GM18517 (cell line): ENCODE results near the gene VDAC2.
"Not testable (repeated sequence)": the region's sequence is repeated elsewhere in the genome, so short reads cannot be mapped to it uniquely, and the experiment has no call there.

ENCODE experiments used
- ATAC-seq: cut with Tn5 transposase; IDR thresholded peaks from one replicate; pipeline ENCODE4 v1.9.1; 2021; ENCODE audit warnings: mild to moderate bottlenecking, moderate library complexity; ENCODE audit not compliant: unreplicated experiment

The VDAC2 gene, protein sequence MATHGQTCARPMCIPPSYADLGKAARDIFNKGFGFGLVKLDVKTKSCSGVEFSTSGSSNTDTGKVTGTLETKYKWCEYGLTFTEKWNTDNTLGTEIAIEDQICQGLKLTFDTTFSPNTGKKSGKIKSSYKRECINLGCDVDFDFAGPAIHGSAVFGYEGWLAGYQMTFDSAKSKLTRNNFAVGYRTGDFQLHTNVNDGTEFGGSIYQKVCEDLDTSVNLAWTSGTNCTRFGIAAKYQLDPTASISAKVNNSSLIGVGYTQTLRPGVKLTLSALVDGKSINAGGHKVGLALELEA

DNA sequence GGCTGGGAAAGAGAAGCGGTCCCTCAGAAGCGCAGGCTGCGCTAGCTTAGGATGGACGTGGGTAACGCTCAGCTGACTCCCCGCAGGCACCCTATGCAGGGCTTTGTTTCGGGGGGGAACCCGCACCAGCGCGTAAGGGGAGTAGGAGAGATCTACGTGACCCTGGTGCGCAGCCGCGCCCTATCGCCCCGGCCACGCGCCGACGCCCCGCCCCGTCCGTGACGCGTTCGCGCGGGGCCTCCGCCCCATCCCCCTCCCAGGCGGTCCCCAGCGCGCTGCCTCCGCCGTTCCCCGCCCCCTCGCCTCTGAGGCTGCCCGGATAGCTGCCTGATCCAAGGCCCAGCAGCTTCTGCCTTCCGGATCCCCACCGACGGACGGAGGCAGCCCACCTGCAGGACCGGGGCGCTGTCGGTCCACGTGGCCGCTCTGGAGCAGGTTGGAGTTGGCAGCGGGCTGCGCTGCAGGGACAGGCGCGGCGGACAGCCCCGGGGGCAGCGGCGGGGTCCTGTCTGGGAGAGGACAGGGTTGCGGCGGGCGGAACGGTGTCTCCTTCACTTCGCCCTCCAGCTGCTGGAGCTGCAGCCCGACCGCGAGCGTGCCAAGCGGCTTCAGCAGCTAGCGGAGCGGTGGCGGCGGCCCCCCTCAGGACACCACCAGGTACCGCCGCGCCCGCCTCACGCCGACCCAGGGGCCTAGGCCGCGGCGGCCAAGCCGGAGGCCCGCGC is at the start of gene VDAC2:
VDAC2 (plus strand) TSS at position 515 of the 725 bp plus-strand sequence. CDS start 363 bp downstream, outside the sequence.
- ATAC-seq = peak; percentile 77

DNA sequence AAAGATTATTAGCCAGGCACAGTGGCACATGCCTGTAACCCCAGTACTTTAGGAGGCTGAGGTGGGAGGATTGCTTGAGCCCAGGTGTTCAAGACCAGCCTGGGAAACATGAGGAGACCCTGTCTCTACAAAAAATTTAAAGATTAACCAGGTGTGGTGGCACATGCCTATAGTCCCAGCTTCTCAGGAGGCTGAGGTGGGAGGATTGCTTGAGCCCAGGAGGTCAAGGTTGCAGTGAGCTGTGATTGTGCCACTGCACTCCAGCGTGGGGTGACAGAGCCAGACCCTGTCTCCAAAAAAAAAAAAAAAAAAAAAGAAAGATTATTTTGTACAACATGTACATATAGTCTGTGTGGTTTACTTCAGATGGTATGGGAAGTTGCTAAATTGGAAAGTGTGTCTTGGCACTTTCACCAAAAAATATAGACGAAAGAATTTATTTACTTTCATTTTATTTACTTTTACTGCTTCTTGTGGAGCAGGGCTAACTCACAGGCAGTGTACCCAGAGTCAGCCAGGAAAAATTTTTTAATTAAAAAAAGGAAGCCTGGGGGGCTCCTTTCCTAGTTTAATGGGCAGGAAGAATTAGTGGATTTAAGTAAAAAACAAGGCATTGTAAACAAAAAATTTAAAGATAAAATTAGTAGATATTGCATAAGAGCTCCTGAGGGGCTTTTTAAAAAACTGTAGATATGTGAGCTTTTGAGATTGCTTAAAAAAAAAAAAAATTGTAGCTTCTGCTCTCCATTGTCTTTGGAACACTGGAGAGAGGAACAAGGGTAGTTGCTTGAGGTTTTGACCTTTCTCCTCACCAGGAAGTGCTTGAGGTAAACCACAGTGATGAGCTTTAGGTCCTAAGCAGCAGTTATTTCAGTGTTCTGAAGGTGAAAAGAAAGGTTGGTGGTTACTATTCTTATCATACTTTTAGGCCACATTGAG is 44.6 kb upstream of the VDAC2 start:
- ATAC-seq = peak; percentile 73

DNA sequence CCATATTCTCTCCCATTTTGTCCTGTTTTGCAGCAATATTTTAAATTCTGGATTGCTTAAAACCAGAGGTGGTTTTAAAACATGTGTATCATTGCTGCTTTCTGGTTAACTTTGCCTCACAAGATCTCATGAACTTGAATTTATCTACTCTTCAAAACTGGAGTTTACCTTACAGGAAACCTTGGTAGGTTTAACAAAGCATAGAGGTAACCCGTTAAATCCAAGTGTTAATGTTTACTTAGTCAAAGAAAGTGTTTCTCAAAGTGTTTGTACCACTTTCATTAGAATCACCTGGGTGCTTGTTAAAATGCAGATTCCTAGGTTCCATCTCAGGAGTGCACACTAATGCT is 44.0 kb upstream of the VDAC2 start:
- peak; percentile 6 for ATAC-seq

DNA sequence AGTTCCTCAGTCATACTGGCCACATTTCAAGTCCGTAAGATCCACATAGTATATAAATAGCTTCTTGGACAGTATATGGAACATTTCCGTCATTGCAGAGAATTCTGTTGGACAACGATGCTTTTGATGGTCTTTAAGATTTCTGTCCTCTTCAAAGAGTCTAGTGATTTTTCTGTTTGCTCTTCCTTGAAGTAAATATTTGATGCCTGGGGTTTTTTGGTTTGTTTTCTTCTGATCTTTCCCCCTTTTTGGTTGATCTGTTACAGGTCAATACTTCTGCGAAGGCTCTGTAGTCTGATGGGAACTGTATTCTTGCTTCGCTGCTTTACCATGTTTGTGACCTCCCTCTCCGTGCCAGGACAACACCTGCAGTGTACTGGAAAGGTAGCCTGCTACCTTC is 42.3 kb upstream of the VDAC2 start:
- ATAC-seq = no peak

DNA sequence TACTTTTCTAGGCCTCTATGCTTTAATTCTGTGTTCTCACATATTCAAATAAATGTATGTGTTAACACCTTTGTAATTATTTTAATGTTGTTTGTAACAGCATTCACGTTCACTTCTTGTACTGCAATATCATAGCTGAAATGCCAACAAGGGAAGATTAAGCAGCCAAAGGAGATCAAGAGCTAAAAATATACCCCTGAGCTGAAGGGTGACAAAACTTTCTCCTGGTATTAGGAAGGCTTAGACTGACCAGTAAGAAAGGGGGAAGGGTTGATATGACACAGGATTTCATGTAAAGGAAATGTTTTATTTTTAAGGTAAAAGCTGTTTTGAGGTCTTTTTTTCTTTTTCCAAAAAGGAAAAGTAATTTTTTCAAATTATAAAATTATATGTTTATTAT is 40.4 kb upstream of the VDAC2 start:
- no peak for ATAC-seq

DNA sequence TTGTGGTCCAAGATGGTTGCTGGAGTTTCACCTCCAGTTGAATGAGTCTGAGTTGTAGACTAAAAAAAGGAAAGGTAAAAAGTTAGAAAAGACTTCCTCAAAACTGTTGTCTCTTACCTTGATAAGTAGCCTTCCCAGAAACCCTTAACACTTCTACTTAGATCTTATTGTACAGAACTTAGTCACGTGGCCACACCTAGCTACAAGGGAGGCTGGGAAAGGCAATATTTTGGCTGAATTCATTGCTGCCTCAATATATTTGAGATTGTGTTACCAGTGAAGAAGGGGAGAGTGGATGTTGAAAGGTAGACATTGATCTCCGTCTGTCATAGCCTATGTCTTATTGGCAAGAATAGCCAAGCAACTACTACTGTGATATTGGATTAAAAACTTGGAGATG is 35.5 kb upstream of the VDAC2 start:
- ATAC-seq = no peak

DNA sequence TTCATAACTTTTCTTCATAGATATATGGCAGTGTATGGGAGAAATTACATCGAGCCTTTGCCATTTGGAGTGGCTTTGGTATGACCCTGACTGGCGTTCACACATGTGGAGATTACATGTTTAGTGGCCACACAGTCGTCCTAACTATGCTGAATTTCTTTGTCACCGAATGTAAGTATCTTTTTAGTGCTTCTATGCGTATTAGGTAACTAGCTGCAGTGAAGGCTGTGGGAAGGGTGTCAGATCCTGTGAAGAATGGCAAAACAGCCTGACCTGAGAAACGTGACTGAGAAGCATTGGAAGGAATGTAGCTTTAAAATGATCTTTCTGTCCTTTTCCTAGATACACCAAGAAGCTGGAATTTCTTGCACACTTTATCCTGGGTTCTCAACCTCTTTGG is 34.5 kb upstream of the VDAC2 start:
- no peak for ATAC-seq

DNA sequence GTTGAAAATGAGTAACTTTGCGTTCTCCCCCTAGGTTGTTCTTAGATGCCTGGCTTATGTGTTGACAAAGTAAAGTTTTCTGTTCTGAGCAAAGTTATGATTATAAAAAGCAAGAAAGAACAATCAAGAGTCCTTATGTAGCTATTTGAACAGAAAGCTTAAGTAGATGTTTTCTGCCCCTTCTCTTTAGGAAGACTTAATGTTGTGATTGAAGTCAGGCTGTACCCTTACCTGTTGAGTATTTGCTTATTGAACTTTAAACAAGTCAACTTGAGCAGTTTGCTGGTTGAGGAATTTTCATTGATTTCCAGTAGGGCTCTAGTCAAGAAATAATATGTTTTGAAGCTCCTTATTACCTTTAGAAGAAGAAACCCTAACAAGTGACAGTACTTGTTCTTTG is 33.9 kb upstream of the VDAC2 start:
- ATAC-seq = no peak

DNA sequence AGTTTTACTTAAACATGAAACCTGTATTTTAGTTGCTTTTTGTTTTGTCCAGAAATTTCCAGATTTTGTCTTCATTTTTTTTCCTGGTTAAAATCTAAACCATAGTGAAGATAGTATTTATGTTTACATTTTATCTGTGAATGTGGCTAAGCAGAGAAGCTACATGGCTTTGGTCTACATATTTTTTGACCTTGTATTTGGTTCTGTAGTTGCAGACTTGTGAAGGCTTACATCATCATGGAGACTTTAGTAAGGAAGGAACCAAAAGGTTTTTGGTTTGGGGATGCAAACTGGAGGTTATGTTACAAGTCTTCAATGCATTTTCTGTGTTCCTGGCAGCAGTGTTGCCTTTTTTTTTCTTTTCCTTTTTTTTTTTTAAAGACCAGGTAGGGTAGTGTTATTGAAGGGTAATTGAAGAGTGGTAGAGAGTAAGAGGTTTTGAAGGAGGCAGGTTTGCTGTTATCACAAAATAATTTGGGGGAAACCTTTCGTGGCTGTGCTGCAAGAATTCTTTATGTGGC is 30.9 kb upstream of the VDAC2 start:
- ATAC-seq = no peak

DNA sequence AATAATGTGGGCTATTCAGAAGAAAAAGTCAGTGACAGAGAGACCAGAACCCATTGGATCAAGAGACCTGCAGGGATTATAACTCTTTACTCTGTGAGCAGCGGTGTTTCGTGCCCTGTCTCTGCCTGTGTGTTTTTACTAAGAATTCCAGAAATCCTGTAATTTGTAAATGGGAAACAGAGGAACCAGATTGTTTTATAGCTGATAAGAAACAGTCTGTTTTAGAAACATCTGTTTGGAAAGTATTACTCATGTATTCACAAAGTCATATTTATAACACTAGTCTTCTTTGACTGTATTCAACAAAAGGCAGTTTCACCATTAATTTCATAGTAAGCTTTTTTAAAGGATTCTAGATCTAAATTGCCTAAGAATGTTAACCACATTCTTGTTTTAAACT is 30.0 kb upstream of the VDAC2 start:
- no peak for ATAC-seq

DNA sequence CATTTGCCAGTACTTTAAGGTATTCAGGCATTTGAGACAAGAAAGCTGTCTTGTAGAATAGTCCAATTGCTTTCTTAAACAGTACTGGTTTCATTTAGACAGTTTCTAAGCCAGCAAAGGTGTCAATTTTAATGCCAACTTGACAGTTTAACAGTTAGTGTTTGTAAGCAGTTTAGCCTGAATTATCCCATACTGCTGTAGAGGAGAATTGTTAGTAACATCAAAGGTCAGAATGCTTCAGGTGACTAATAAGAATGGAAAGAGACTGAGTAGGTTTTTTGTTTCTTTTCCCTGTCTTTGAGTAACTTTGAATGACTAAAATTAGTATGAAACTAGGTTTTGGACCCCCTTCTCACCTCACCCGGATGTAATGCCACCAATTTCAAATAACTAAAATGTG is 29.5 kb upstream of the VDAC2 start:
- ATAC-seq = no peak

DNA sequence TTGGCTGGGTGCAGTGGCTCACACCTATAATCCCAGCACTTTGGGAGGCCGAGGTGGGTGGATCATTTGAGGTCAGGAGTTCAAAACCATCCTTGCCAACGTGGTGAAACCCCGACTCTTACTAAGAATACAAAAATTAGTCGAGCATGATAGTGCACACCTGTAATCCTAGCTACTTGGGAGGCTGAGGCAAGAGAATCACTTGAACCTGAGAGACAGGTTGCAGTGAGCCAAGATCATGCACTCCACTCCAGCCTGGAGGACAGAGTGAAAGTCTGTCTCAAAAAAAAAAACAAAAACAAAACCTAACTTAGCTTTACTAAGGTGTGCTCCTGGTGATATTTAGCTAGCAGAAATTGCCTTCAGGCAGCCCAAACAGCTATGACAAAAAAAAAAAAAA is 24.3 kb upstream of the VDAC2 start:
- ATAC-seq = no peak

DNA sequence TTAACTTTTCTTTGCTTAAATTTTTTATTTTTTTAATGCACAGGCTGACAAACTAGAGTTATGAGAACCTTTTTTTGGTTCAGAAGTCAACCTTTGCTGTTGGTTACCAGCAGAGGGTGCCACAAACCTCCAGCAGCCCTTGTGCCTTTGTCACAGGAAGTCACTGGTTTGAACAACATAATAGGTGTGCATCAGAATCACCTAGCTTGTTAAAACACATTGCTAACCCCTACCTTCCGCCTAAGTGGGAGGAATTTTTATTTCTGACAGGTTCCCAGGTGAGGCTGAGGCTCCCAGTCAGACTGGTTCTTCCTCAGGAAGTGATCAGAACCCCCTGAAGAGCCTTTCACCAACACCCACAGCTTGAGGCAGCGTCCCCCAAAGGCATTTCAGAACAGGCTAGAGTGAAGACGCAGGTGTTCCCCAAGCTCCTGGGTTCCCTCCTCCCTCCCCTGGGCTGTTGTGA is 22.6 kb upstream of the VDAC2 start:
- no peak for ATAC-seq

DNA sequence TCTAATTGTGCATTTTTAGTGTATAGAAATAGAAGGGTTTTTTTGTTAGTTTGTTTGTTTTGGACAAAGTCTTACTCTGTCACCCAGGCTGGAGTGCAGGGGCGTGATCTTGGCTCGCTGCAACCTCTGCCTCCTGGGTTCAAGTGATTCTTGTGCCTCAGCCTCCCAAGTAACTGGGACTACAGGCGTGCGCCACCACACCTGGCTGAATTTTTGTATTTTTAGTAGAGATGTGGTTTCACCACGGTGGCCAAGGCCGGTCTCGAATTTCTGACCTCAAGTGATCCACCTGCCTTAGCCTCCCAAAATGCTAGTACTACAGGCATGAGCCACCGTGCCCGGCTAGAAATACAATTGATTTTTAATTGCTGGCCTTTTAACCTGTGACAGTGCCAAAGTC is 22.1 kb upstream of the VDAC2 start:
- ATAC-seq = not testable (repeated sequence)

DNA sequence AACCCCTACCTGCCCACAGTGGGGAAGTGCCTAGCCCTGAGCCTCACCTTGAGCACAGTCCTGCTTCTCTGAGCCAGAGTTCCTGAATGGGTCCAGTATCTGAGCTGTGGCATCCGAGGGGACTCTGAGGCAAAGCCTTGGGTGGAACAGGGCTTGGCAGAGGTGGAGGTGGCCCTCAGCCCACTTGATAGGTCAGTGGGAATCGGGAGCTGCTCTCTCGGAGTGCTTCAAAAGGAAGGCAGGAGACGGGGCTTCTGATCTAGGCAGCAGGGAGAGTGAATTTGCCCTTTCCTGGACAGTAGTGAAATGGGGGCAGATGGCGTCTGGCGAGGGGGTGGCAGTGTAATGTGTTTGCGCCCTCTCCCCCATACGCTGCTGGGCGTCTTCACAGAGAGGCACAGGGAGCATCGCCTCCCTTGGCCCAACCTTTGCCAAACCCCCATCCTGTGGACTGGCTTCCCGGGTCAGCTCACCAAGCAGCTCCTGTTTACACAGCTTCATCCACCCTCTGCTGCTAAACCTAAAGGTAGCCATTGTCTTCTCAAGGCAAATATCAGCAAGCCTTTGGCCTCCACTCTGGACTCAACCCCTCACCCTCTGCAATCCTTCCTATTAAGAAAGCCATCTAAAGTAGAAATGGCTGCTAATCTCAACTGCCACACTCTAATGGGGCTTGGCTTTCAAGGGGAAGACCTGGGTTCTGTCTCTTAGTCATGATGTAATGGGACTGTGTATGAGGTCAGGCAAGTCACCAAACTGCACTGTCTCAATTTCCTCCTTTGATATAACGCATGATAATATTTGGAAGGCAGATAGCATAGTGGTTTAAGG is 21.1 kb upstream of the VDAC2 start:
- ATAC-seq = no peak

DNA sequence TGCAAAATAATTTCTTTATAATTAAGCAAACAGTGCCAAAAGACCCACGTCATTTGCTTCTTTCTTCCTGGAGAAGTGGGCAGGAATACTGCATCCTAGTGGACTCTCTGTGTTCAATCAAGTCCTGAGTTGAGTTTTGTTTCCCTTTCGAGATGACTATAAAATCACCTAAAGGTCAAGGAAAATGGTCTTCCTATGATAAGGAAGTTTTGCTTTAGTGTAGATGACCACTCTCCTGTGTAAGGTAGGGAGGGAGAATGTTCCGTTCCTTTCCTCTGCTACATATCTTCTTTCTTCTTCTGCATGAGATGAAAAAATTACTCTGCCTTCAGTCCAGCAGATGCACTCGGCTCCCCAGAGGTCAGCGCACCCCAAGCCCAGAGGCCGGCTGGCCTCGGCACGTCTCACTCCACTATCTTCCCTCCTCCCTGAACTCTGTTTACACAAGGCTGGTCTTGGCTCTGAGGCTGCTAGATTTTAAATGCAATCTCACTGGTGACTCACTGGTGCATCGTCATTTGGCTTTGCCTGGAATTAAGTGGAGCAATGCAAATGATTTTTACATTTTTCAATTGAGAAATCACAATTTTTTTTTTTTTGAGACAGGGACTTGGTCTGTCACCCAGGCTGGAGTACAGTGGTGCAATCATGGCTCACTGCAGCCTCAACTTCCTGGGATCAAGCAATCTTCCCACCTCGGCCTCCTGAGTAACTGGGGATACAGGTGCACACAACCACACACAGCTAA is 18.6 kb upstream of the VDAC2 start:
- ATAC-seq = no peak

DNA sequence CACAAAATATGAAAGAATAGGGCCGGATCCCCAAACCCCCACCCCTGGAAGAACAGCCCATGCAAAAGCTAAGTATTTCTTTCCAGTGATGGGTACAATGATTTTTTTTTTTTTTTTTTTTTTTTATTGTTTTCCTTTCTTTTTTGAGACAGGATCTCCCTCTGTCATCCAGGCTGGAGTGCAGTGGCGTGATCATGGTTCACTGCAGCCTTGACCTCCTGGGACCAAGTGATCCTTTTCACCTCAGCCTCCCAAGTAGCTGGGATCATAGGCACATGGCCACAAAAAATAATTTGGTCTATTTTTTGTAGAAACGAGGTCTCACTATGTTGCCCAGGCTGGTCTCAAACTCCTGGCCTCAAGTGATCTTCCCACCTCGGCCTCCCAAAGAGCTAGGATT is 16.0 kb upstream of the VDAC2 start:
- ATAC-seq = not testable (repeated sequence)

DNA sequence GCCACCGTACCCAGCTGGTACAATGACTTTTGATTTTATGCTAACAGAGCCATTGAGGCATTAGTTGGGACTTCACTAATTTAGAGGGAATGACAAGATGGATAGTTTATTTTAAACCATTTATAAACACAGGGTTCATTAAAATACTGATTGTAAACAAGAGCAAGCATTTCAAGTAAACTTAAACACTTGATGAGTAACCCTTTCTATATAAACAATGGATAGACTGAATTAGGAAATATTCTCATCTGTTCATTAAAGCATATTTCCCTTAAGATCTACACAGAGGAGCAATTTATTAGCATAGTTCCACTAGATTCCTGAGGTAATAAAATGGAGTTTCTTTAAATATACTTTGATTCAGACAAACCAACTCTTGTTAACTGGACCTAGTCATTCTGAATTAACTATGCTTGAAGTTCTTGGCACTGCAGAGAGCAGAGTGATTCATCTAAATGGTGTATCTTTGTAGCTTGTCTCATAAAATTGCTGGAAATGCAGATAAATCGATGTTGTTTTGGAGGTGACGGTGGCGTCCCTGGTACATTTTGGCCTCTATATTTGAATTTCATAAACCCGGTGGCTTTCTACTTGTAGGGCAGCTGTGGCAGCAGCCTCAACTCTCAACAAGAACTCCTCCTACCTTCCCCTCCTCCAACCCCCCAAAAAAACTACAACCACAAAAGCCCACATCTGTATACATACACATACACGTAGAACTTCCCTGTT is 15.4 kb upstream of the VDAC2 start:
- ATAC-seq = no peak

DNA sequence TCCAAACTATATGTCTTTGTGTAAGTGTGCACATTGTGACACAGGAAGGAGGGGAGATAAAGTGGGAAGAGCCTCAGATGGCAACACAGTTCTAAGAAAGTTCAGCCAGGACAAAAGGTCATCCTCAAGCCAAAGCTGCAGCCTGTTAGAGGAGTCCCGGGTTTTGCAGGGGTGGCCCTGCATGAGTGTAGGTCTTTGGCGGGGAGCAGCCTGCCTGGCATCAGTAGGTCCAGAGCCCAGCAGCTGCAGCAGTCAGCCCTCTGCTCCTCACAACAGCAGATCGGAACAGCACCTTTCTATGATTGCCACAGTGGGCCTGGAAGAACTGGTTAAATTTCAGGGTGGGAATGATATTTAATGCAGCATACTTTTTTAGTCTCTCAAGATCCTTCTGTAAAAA is 13.5 kb upstream of the VDAC2 start:
- ATAC-seq = no peak
